ENCODE results near the gene WDR45B. TPM values are rescaled to one million over a fixed set of nuclear protein-coding genes. Genes with fewer than 3 reads are reported as not detected.
A peak's percentile ranks its signal among the peaks of the same experiment; 100 is the strongest.

The WDR45B gene
- total RNA-seq, 1 experiment from 2014 or later = 96.5 TPM

GRCh38 chr17:82630212-82630611 lies 18.0 kb downstream of the WDR45B start:
- ChIA-PET CTCF (no interaction called here), POLR2A (no interaction called here)
- Mint-ChIP-seq H3K4me3 (no peak overlapping the region), H3K4me1 (no peaks in the 10 kb centered on the region), H3K9me3 (no peaks in the 10 kb centered on the region), H3K36me3 (peaks cover 45% of the 10 kb centered on the region), H3K27me3 (ENCODE audit: low read depth) (no peaks in the 10 kb centered on the region), H3K27ac (peak overlapping the region; percentile 36)
- DNase-seq (ENCODE audit: low spot score) (no peak), ATAC-seq (no peak)
- TF ChIP-seq ELF4 (CRISPR knock-in tag; IDR thresholded peaks at IDR 0.05; ENCODE audit: low read depth) (no peak), FOXP1 (CRISPR knock-in tag; IDR thresholded peaks at IDR 0.05; ENCODE audit: borderline replicate concordance) (no peak), NR3C1 (CRISPR knock-in tag; conservative IDR thresholded peaks at IDR 0.05; ENCODE audit: low read depth) (no peak), SOX15 (CRISPR knock-in tag; IDR thresholded peaks at IDR 0.05) (no peak), JUN (CRISPR knock-in tag; IDR thresholded peaks at IDR 0.05) (no peak), CBFB (CRISPR knock-in tag; IDR thresholded peaks at IDR 0.05; ENCODE audit: low read depth) (no peak), ZNF671 (CRISPR knock-in tag; IDR thresholded peaks at IDR 0.05) (no peak), FOXK1 (CRISPR knock-in tag; IDR thresholded peaks at IDR 0.05) (no peak), SMAD4 (CRISPR knock-in tag; IDR thresholded peaks at IDR 0.05) (no peak), SMAD3 (CRISPR knock-in tag; IDR thresholded peaks at IDR 0.05; ENCODE audit: borderline replicate concordance) (no peak), HMGXB4 (CRISPR knock-in tag; IDR thresholded peaks at IDR 0.05) (no peak), IRF2 (CRISPR knock-in tag; IDR thresholded peaks at IDR 0.05; ENCODE audit: borderline replicate concordance, low read depth) (no peak), SP1 (CRISPR knock-in tag; conservative IDR thresholded peaks at IDR 0.05) (no peak), ZBTB21 (CRISPR knock-in tag; IDR thresholded peaks at IDR 0.05; ENCODE audit: borderline replicate concordance) (no peak)

GRCh38 chr17:82629748-82630147 lies 18.5 kb downstream of the WDR45B start:
- TF ChIP-seq ZNF281 (CRISPR knock-in tag; IDR thresholded peaks at IDR 0.05) (no peak), ZNF423 (CRISPR knock-in tag; IDR thresholded peaks at IDR 0.05) (no peak), MLX (CRISPR knock-in tag; IDR thresholded peaks at IDR 0.05) (no peak), ERG (CRISPR knock-in tag; IDR thresholded peaks at IDR 0.05) (no peak)
- peak overlapping the region; percentile 42 for H3K27ac Mint-ChIP-seq
- ChIA-PET POLR2A (no interaction called here), CTCF (no interaction called here)
- no peak overlapping the region for H3K4me3 Mint-ChIP-seq
- DNase-seq (ENCODE audit: low spot score) = no peak
- H3K27me3 Mint-ChIP-seq (ENCODE audit: low read depth) = no peaks in the 10 kb centered on the region
- no peaks in the 10 kb centered on the region for H3K4me1 Mint-ChIP-seq
- ATAC-seq = no peak
- H3K9me3 Mint-ChIP-seq = no peaks in the 10 kb centered on the region
- peaks cover 49% of the 10 kb centered on the region for H3K36me3 Mint-ChIP-seq

GRCh38 chr17:82627405-82627804 lies 20.8 kb downstream of the WDR45B start:
- ATAC-seq (no peak), DNase-seq (ENCODE audit: low spot score) (no peak)
- Mint-ChIP-seq H3K36me3 (peaks cover 55% of the 10 kb centered on the region), H3K27me3 (ENCODE audit: low read depth) (no peaks in the 10 kb centered on the region), H3K4me1 (no peaks in the 10 kb centered on the region), H3K4me3 (no peak overlapping the region), H3K27ac (peak overlapping the region; percentile 40), H3K9me3 (no peaks in the 10 kb centered on the region)
- TF ChIP-seq JUN (CRISPR knock-in tag; IDR thresholded peaks at IDR 0.05) (no peak), IRF1 (CRISPR knock-in tag; IDR thresholded peaks at IDR 0.05) (no peak), JAZF1 (CRISPR knock-in tag; IDR thresholded peaks at IDR 0.05) (no peak), NR2C2 (CRISPR knock-in tag; IDR thresholded peaks at IDR 0.05) (no peak), PREB (CRISPR knock-in tag; IDR thresholded peaks at IDR 0.05; ENCODE audit: borderline replicate concordance) (no peak), GTF2I (CRISPR knock-in tag; conservative IDR thresholded peaks at IDR 0.05) (no peak)
- ChIA-PET POLR2A (no interaction called here), CTCF (interaction anchor here (1.6 kb wide), 1 partner anchor 11 kb away, joined by 4 read pairs; no protein-coding TSS in a partner anchor)
